ENCODE results near the gene PDILT.
"Not testable (repeated sequence)": the region's sequence is repeated elsewhere in the genome, so short reads cannot be mapped to it uniquely, and the experiment has no call there.

PDILT gene

GRCh38 chr16:20404637-20405036, at the start of gene PDILT:
Gene PDILT, minus strand, starts transcription at chr16:20404737. Its CDS starts 5,437 bp downstream, at chr16:20399300.
- Histone ChIP-seq H3K27ac (ENCODE audit: low read length) (no peak within 1 kb of the TSS), H3K4me1 (ENCODE audit: control insufficient read depth in 1 of 2, insufficient read depth in 2 of 2, low read length in 2 of 2) (no peaks in the 10 kb centered on the region), H3K9me3 (ENCODE audit: control insufficient read depth in 1 of 2, low read length in 2 of 2) (no peaks in the 10 kb centered on the region), H3K4me3 (ENCODE audit: low read depth in 1 of 2, low read length in 2 of 2) (no peak within 1 kb of the TSS), H3K27me3 (ENCODE audit: low read depth, low read length) (no peaks in the 10 kb centered on the region), H3K36me3 (ENCODE audit: control insufficient read depth in 1 of 2, insufficient read depth in 2 of 2, low read length in 2 of 2) (no peaks in the 10 kb centered on the region)

GRCh38 chr16:20453633-20454032, 49.1 kb upstream of the PDILT start:
- H3K27ac ChIP-seq (ENCODE audit: low read length); H3K9me3 ChIP-seq (ENCODE audit: control insufficient read depth in 1 of 2, low read length in 2 of 2); H3K4me1 ChIP-seq (ENCODE audit: control insufficient read depth in 1 of 2, insufficient read depth in 2 of 2, low read length in 2 of 2); H3K4me3 ChIP-seq (ENCODE audit: low read depth in 1 of 2, low read length in 2 of 2); H3K36me3 ChIP-seq (ENCODE audit: control insufficient read depth in 1 of 2, insufficient read depth in 2 of 2, low read length in 2 of 2); H3K27me3 ChIP-seq (ENCODE audit: low read depth, low read length): not testable (repeated sequence)

GRCh38 chr16:20451364-20451763, 46.8 kb upstream of the PDILT start, which contains the start of gene ACSM2A:
Gene ACSM2A, plus strand, starts transcription at chr16:20451521. Its CDS starts 8,594 bp downstream, at chr16:20460115.
- not testable (repeated sequence) for H3K36me3 ChIP-seq (ENCODE audit: control insufficient read depth in 1 of 2, insufficient read depth in 2 of 2, low read length in 2 of 2); H3K4me3 ChIP-seq (ENCODE audit: low read depth in 1 of 2, low read length in 2 of 2); H3K4me1 ChIP-seq (ENCODE audit: control insufficient read depth in 1 of 2, insufficient read depth in 2 of 2, low read length in 2 of 2); H3K27ac ChIP-seq (ENCODE audit: low read length); H3K9me3 ChIP-seq (ENCODE audit: control insufficient read depth in 1 of 2, low read length in 2 of 2); H3K27me3 ChIP-seq (ENCODE audit: low read depth, low read length)

- H3K9me3 ChIP-seq (ENCODE audit: control insufficient read depth in 1 of 2, low read length in 2 of 2); H3K4me1 ChIP-seq (ENCODE audit: control insufficient read depth in 1 of 2, insufficient read depth in 2 of 2, low read length in 2 of 2); H3K36me3 ChIP-seq (ENCODE audit: control insufficient read depth in 1 of 2, insufficient read depth in 2 of 2, low read length in 2 of 2); H3K4me3 ChIP-seq (ENCODE audit: low read depth in 1 of 2, low read length in 2 of 2); H3K27me3 ChIP-seq (ENCODE audit: low read depth, low read length); H3K27ac ChIP-seq (ENCODE audit: low read length): not testable (repeated sequence)
These were observed 42.3 kb upstream of the PDILT start for GRCh38 chr16:20446652-20447393.

GRCh38 chr16:20441859-20442258, 37.3 kb upstream of the PDILT start:
- H3K4me3 ChIP-seq (ENCODE audit: low read depth in 1 of 2, low read length in 2 of 2); H3K27ac ChIP-seq (ENCODE audit: low read length); H3K4me1 ChIP-seq (ENCODE audit: control insufficient read depth in 1 of 2, insufficient read depth in 2 of 2, low read length in 2 of 2); H3K36me3 ChIP-seq (ENCODE audit: control insufficient read depth in 1 of 2, insufficient read depth in 2 of 2, low read length in 2 of 2); H3K27me3 ChIP-seq (ENCODE audit: low read depth, low read length); H3K9me3 ChIP-seq (ENCODE audit: control insufficient read depth in 1 of 2, low read length in 2 of 2): not testable (repeated sequence)

- H3K36me3 ChIP-seq (ENCODE audit: control insufficient read depth in 1 of 2, insufficient read depth in 2 of 2, low read length in 2 of 2), result no peaks in the 10 kb centered on the region
- H3K27me3 ChIP-seq (ENCODE audit: low read depth, low read length), result no peaks in the 10 kb centered on the region
- H3K27ac ChIP-seq (ENCODE audit: low read length), result no peak overlapping the region
- no peaks in the 10 kb centered on the region for H3K9me3 ChIP-seq (ENCODE audit: control insufficient read depth in 1 of 2, low read length in 2 of 2)
- H3K4me1 ChIP-seq (ENCODE audit: control insufficient read depth in 1 of 2, insufficient read depth in 2 of 2, low read length in 2 of 2), result peaks cover 3 to 9% of the 10 kb centered on the region in 2 donors
- no peak overlapping the region for H3K4me3 ChIP-seq (ENCODE audit: low read depth in 1 of 2, low read length in 2 of 2)
These were observed 36.7 kb upstream of the PDILT start for GRCh38 chr16:20441191-20441590.

GRCh38 chr16:20440731-20441130, 36.2 kb upstream of the PDILT start:
- H3K4me3 ChIP-seq (ENCODE audit: low read depth in 1 of 2, low read length in 2 of 2); H3K9me3 ChIP-seq (ENCODE audit: control insufficient read depth in 1 of 2, low read length in 2 of 2); H3K36me3 ChIP-seq (ENCODE audit: control insufficient read depth in 1 of 2, insufficient read depth in 2 of 2, low read length in 2 of 2); H3K27ac ChIP-seq (ENCODE audit: low read length); H3K4me1 ChIP-seq (ENCODE audit: control insufficient read depth in 1 of 2, insufficient read depth in 2 of 2, low read length in 2 of 2); H3K27me3 ChIP-seq (ENCODE audit: low read depth, low read length): not testable (repeated sequence)

- not testable (repeated sequence) for H3K27ac ChIP-seq (ENCODE audit: low read length); H3K9me3 ChIP-seq (ENCODE audit: control insufficient read depth in 1 of 2, low read length in 2 of 2); H3K4me1 ChIP-seq (ENCODE audit: control insufficient read depth in 1 of 2, insufficient read depth in 2 of 2, low read length in 2 of 2); H3K4me3 ChIP-seq (ENCODE audit: low read depth in 1 of 2, low read length in 2 of 2); H3K27me3 ChIP-seq (ENCODE audit: low read depth, low read length); H3K36me3 ChIP-seq (ENCODE audit: control insufficient read depth in 1 of 2, insufficient read depth in 2 of 2, low read length in 2 of 2)
These were observed 35.3 kb upstream of the PDILT start for GRCh38 chr16:20439820-20440231.

GRCh38 chr16:20438950-20439349, 34.4 kb upstream of the PDILT start:
- H3K27me3 ChIP-seq (ENCODE audit: low read depth, low read length); H3K27ac ChIP-seq (ENCODE audit: low read length); H3K9me3 ChIP-seq (ENCODE audit: control insufficient read depth in 1 of 2, low read length in 2 of 2); H3K4me1 ChIP-seq (ENCODE audit: control insufficient read depth in 1 of 2, insufficient read depth in 2 of 2, low read length in 2 of 2); H3K4me3 ChIP-seq (ENCODE audit: low read depth in 1 of 2, low read length in 2 of 2); H3K36me3 ChIP-seq (ENCODE audit: control insufficient read depth in 1 of 2, insufficient read depth in 2 of 2, low read length in 2 of 2): not testable (repeated sequence)

GRCh38 chr16:20430948-20431347, 26.4 kb upstream of the PDILT start:
- H3K27me3 ChIP-seq (ENCODE audit: low read depth, low read length), result no peaks in the 10 kb centered on the region
- H3K4me3 ChIP-seq (ENCODE audit: low read depth in 1 of 2, low read length in 2 of 2), result no peak overlapping the region
- H3K27ac ChIP-seq (ENCODE audit: low read length), result no peak overlapping the region
- H3K4me1 ChIP-seq (ENCODE audit: control insufficient read depth in 1 of 2, insufficient read depth in 2 of 2, low read length in 2 of 2), result no peaks in the 10 kb centered on the region
- no peaks in the 10 kb centered on the region for H3K9me3 ChIP-seq (ENCODE audit: control insufficient read depth in 1 of 2, low read length in 2 of 2)
- no peaks in the 10 kb centered on the region for H3K36me3 ChIP-seq (ENCODE audit: control insufficient read depth in 1 of 2, insufficient read depth in 2 of 2, low read length in 2 of 2)

- not testable (repeated sequence) for H3K9me3 ChIP-seq (ENCODE audit: control insufficient read depth in 1 of 2, low read length in 2 of 2); H3K4me1 ChIP-seq (ENCODE audit: control insufficient read depth in 1 of 2, insufficient read depth in 2 of 2, low read length in 2 of 2); H3K27ac ChIP-seq (ENCODE audit: low read length); H3K4me3 ChIP-seq (ENCODE audit: low read depth in 1 of 2, low read length in 2 of 2); H3K36me3 ChIP-seq (ENCODE audit: control insufficient read depth in 1 of 2, insufficient read depth in 2 of 2, low read length in 2 of 2); H3K27me3 ChIP-seq (ENCODE audit: low read depth, low read length)
These were observed 25.9 kb upstream of the PDILT start for GRCh38 chr16:20430480-20430879.

- H3K27me3 ChIP-seq (ENCODE audit: low read depth, low read length); H3K4me1 ChIP-seq (ENCODE audit: control insufficient read depth in 1 of 2, insufficient read depth in 2 of 2, low read length in 2 of 2); H3K36me3 ChIP-seq (ENCODE audit: control insufficient read depth in 1 of 2, insufficient read depth in 2 of 2, low read length in 2 of 2); H3K27ac ChIP-seq (ENCODE audit: low read length); H3K4me3 ChIP-seq (ENCODE audit: low read depth in 1 of 2, low read length in 2 of 2); H3K9me3 ChIP-seq (ENCODE audit: control insufficient read depth in 1 of 2, low read length in 2 of 2): not testable (repeated sequence)
These were observed 25.0 kb upstream of the PDILT start for GRCh38 chr16:20429499-20429898.
